ENCODE data around the gene IFI30.
"Not testable (repeated sequence)": the region's sequence is repeated elsewhere in the genome, so short reads cannot be mapped to it uniquely, and the experiment has no call there.

IFI30 gene

GRCh38 chr19:18198374-18198773, 24.8 kb downstream of the IFI30 start:
- H3K27me3 ChIP-seq (ENCODE audit: control insufficient read depth, insufficient read depth, low read length) = no peaks in the 10 kb centered on the region
- peaks cover 21% of the 10 kb centered on the region for H3K4me1 ChIP-seq (ENCODE audit: control insufficient read depth, insufficient read depth, low read length)
- H3K9ac ChIP-seq (ENCODE audit: low read length) = no peak overlapping the region
- H3K36me3 ChIP-seq (ENCODE audit: control insufficient read depth, insufficient read depth, low read length) = no peaks in the 10 kb centered on the region
- no peak overlapping the region for H3K4me3 ChIP-seq (ENCODE audit: low read length)
- no peaks in the 10 kb centered on the region for H3K9me3 ChIP-seq (ENCODE audit: control insufficient read depth, low read length)

DNA sequence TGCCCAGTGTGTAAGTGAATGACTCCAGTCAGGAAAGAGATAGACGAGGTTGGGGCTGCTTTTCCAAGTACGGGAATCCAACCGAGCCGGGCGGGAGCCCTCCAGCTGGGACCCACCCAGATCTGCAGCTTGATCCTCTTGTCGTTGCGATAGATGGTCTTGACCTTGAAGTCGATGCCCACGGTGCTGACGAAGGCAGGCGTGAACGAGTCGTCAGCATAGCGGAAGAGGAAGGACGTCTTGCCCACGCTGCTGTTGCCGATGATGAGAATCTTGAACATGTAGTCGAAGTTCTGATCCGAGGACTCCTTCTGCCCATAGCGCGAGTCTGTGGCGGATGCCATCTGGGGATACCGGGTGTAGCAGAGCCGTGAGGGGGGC, 28.8 kb downstream of the IFI30 start:
- no peak overlapping the region for H3K4me3 ChIP-seq (ENCODE audit: low read length)
- no peak overlapping the region for H3K9ac ChIP-seq (ENCODE audit: low read length)

DNA sequence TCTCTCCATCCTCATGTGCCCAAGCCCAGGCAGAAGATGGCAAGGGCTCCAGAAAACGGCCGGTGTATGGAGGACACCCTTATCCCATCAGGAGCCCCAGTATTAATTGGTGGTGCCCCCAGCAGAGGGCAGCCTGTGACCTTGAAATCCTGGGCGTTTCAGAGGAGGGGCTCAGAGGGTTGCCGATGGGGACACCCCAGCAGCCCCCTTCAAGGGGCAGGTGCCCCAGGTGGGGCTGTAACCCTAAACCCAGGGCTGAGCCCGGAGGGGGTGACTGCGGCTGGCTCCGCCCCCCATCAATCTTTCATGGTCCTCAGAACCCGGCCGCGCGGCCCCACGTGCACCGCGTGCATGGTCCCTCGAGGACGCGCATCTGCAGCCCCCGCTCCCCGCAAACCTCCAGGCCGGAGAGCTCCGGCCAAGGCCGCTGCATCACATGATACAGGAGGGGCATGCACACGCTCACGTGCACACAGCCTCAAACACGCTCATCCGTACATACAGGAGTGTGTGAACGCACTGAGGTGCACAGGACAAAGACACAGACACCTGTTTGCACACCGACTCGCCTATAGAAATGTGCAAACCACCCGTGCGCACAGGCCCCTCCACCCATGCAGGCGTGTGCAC, 29.3 kb downstream of the IFI30 start:
- Histone ChIP-seq H3K27me3 (ENCODE audit: control insufficient read depth, insufficient read depth, low read length) (no peaks in the 10 kb centered on the region), H3K9me3 (ENCODE audit: control insufficient read depth, low read length) (no peaks in the 10 kb centered on the region), H3K4me3 (ENCODE audit: low read length) (peak overlapping the region; percentile 65), H3K36me3 (ENCODE audit: control insufficient read depth, insufficient read depth, low read length) (no peaks in the 10 kb centered on the region), H3K4me1 (ENCODE audit: control insufficient read depth, insufficient read depth, low read length) (peaks cover 18% of the 10 kb centered on the region), H3K9ac (ENCODE audit: low read length) (no peak overlapping the region)

More for the DNA sequence above, 28.8 kb downstream of the IFI30 start:
- Histone ChIP-seq H3K4me1 (ENCODE audit: control insufficient read depth, insufficient read depth, low read length) (peaks cover 18% of the 10 kb centered on the region), H3K9me3 (ENCODE audit: control insufficient read depth, low read length) (no peaks in the 10 kb centered on the region), H3K36me3 (ENCODE audit: control insufficient read depth, insufficient read depth, low read length) (no peaks in the 10 kb centered on the region), H3K27me3 (ENCODE audit: control insufficient read depth, insufficient read depth, low read length) (no peaks in the 10 kb centered on the region)

DNA sequence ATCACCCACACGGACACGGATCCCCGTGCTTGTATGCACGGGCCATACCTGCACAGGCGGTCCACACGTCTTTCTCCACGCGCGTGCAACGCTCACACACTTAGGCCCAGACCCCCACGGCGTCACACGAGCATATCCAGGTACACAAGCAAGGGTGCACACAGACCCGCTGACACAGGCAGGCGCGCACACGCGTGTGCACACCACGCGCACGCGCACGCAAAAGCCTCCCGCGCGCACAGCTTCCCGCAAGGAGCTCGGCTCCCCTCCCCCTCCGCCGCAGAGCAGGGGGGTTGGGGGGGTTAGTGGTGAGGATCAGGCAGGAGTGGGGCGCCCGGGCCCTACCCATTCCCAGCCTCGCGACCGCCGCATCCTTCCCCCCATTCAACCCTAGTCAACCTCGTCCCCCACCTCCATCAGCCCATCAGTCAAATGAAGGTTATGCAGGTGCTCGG, 29.8 kb downstream of the IFI30 start:
- Histone ChIP-seq H3K9ac (ENCODE audit: low read length) (peak overlapping the region; percentile 50), H3K9me3 (ENCODE audit: control insufficient read depth, low read length) (no peaks in the 10 kb centered on the region), H3K27me3 (ENCODE audit: control insufficient read depth, insufficient read depth, low read length) (no peaks in the 10 kb centered on the region), H3K4me1 (ENCODE audit: control insufficient read depth, insufficient read depth, low read length) (peaks cover 18% of the 10 kb centered on the region), H3K36me3 (ENCODE audit: control insufficient read depth, insufficient read depth, low read length) (no peaks in the 10 kb centered on the region), H3K4me3 (ENCODE audit: low read length) (peak overlapping the region; percentile 65)

DNA sequence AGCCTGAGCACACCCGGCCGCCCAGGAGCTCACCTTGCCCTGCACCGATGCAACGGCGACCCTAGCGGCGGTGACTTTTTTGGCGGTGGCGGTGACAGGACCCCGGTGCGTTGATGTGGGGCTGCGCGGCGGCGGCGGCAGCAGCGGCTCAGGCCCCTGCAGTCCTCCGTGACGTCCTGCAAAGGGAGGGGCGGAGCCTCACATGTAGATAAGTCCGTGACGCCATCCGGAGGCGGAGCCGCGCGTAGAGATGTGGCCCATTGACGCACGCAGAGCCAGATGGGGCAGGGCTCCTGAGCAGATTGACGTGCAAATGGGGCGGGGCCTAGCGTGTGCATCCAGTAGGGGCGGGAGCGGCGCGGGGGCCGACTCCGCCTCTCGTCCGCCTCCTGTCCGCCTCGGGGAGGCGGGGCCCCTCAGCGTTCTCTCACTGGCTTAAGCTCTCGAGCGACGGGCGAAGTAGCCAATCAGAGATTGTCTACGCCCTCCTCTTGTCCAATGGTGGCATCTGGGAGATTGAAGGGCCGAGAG, 30.3 kb downstream of the IFI30 start, which contains the start of gene RAB3A:
RAB3A (minus strand) TSS at position 180 of the 531 bp plus-strand sequence. CDS start 1,302 bp downstream, outside the sequence.
- peaks cover 18% of the 10 kb centered on the region for H3K4me1 ChIP-seq (ENCODE audit: control insufficient read depth, insufficient read depth, low read length)
- H3K4me3 ChIP-seq (ENCODE audit: low read length) = peak within 1 kb of the TSS; percentile 65
- H3K9ac ChIP-seq (ENCODE audit: low read length) = peak within 1 kb of the TSS; percentile 86
- no peaks in the 10 kb centered on the region for H3K9me3 ChIP-seq (ENCODE audit: control insufficient read depth, low read length)
- H3K27me3 ChIP-seq (ENCODE audit: control insufficient read depth, insufficient read depth, low read length) = peaks cover 4% of the 10 kb centered on the region
- no peaks in the 10 kb centered on the region for H3K36me3 ChIP-seq (ENCODE audit: control insufficient read depth, insufficient read depth, low read length)

DNA sequence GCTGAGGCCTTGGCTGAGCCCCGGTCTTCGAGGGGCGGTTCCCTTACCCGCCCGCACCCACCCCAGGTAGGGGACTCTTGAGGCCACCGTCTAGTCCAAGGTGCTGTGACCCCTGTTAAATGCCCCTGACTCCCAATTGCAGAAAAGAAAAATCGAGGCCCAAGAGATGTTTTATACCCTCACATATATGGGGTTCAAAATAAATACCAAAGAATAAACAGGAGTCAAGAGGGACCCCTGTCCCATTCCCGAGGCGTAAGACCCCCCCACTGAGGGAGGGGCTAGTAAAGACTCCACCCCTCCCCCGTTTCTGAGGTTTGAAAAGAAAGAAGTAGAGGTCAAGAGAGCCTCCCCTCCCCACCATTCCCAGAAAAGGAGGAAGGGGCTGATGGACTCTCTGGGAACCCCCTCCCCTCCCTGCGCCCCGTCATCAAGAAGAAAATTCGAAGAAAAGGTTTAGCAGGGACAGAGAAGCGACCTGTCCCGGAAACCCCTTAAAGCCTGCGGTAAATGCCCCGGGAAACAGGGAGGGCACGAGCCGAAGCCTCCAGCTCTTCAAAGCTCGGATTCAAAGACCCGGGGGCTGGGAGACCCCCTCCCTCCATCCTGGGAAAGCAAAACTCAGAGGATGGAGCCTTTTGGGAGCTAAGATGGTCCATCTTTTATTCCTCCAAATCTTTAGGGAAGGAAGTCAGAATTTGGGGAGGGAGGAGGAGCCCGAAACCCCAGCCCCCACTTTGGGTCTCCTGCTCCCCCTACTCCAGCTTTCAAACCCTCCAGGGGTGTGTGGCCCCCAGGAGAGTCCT, 31.0 kb downstream of the IFI30 start:
- H3K9me3 ChIP-seq (ENCODE audit: control insufficient read depth, low read length) = no peaks in the 10 kb centered on the region
- H3K4me1 ChIP-seq (ENCODE audit: control insufficient read depth, insufficient read depth, low read length) = peaks cover 18% of the 10 kb centered on the region
- H3K4me3 ChIP-seq (ENCODE audit: low read length) = peak overlapping the region; percentile 56
- peaks cover 4% of the 10 kb centered on the region for H3K27me3 ChIP-seq (ENCODE audit: control insufficient read depth, insufficient read depth, low read length)
- H3K36me3 ChIP-seq (ENCODE audit: control insufficient read depth, insufficient read depth, low read length) = no peaks in the 10 kb centered on the region
- peak overlapping the region; percentile 86 for H3K9ac ChIP-seq (ENCODE audit: low read length)

- peaks cover 18% of the 10 kb centered on the region for H3K4me1 ChIP-seq (ENCODE audit: control insufficient read depth, insufficient read depth, low read length)
- H3K9me3 ChIP-seq (ENCODE audit: control insufficient read depth, low read length) = no peaks in the 10 kb centered on the region
- no peaks in the 10 kb centered on the region for H3K36me3 ChIP-seq (ENCODE audit: control insufficient read depth, insufficient read depth, low read length)
- peak overlapping the region; percentile 86 for H3K9ac ChIP-seq (ENCODE audit: low read length)
- H3K4me3 ChIP-seq (ENCODE audit: low read length) = peak overlapping the region; percentile 56
- H3K27me3 ChIP-seq (ENCODE audit: control insufficient read depth, insufficient read depth, low read length) = peaks cover 4% of the 10 kb centered on the region
These were observed 31.7 kb downstream of the IFI30 start for GRCh38 chr19:18205200-18205892.

DNA sequence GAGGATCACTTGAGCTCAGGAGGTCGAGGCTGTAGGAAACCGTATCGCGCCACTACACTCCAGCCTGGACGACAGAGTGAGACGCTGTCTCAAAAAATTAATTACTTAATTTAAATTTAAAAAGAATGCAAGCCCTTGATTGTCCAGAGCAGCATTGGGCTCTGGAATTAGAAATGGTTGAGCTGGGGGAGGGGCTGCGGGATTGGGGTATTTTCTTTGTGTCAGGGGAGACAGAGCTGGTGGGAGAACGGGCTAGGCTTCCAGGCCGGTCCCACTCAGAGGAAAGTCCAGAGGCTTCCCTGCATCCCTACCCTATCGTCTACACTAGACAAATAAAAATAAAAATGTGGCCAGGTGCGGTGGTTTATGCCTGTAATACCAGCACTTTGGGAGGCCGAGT, 32.4 kb downstream of the IFI30 start:
- H3K36me3 ChIP-seq (ENCODE audit: control insufficient read depth, insufficient read depth, low read length) = no peaks in the 10 kb centered on the region
- peaks cover 18% of the 10 kb centered on the region for H3K4me1 ChIP-seq (ENCODE audit: control insufficient read depth, insufficient read depth, low read length)
- no peak overlapping the region for H3K4me3 ChIP-seq (ENCODE audit: low read length)
- H3K9me3 ChIP-seq (ENCODE audit: control insufficient read depth, low read length) = no peaks in the 10 kb centered on the region
- peaks cover 4% of the 10 kb centered on the region for H3K27me3 ChIP-seq (ENCODE audit: control insufficient read depth, insufficient read depth, low read length)
- H3K9ac ChIP-seq (ENCODE audit: low read length) = no peak overlapping the region

DNA sequence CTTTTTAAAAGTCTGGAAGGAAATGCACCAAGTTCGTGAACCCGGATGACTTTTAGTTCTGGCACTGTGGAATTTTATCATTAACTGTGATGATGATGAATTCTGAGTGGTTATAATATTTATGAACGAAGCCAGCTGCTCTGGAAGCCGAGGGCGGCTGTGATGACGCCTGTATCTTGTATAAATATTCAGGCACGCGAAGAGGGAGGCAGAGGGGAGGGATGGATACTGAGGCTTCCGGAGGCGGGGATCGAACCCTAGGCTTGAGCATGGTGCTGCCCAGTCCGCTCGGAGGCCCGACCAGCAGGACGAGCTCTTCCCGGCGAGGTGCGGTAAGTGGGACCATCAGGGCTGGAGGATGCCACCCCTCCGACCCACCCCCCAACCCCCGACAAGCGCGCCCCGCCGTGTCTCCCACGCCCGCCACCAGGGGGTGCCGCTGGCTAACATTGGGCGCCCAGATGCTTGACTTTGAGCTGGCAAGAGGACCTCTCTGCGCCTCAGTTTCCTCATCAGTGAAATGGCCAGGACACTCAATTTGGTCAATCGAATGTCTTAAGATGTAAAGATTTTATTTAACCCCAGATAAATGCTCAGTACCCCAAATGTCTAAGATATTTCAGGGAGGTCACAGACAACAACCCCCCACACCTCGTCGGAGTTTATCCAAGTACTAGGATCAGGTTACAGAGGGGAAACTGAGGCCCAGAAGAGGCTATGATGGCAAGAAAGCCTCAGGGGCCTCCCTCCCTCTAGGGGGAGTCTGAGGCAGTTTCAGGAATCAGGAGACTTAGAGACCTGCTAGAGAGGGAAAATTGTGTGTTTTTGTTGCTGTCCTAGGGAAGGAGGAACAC, 34.7 kb downstream of the IFI30 start:
- H3K27me3 ChIP-seq (ENCODE audit: control insufficient read depth, insufficient read depth, low read length) = peaks cover 4% of the 10 kb centered on the region
- H3K36me3 ChIP-seq (ENCODE audit: control insufficient read depth, insufficient read depth, low read length) = no peaks in the 10 kb centered on the region
- H3K4me3 ChIP-seq (ENCODE audit: low read length) = no peak overlapping the region
- H3K9me3 ChIP-seq (ENCODE audit: control insufficient read depth, low read length) = no peaks in the 10 kb centered on the region
- peaks cover 10% of the 10 kb centered on the region for H3K4me1 ChIP-seq (ENCODE audit: control insufficient read depth, insufficient read depth, low read length)
- no peak overlapping the region for H3K9ac ChIP-seq (ENCODE audit: low read length)

DNA sequence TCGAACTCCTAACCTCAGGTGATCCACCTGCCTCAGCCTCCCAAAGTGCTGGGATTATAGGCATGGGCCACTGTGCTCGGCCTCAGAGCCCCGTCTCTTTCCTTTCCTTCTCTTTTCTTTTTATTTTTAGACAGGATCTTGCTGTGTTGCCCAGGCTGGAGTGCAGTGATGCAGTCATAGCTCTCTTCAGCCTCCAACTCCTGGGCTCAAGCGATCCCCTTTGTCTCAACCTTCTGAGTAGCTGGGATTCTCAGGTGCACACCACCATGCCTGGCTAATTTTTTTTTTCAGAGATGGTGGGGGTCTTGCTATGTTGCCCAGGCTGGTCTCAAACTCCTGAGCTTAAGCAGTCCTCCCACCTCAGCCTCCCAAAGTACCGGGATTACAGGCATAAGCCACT, 36.3 kb downstream of the IFI30 start:
- H3K4me3 ChIP-seq (ENCODE audit: low read length); H3K4me1 ChIP-seq (ENCODE audit: control insufficient read depth, insufficient read depth, low read length); H3K27me3 ChIP-seq (ENCODE audit: control insufficient read depth, insufficient read depth, low read length); H3K9ac ChIP-seq (ENCODE audit: low read length); H3K9me3 ChIP-seq (ENCODE audit: control insufficient read depth, low read length); H3K36me3 ChIP-seq (ENCODE audit: control insufficient read depth, insufficient read depth, low read length): not testable (repeated sequence)

DNA sequence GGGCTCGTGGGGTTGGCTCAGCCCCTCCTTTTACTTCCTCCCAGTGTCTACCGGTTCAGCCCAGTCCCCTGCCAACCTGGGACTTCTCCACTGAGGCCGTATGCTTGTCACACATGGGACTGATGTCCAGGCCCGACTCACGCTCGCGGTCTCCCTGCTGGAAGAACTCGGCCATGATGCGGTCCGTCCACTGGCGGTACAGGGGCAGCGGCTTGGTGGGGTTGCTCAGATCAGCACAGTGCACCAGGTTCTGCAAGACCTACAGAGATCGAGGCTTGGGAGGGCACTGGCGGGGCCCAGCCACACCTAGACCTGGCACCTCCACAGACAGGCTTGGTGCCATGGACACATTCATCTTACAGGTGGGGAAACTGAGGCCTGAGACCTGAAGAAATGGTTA, 38.1 kb downstream of the IFI30 start:
- no peak overlapping the region for H3K4me3 ChIP-seq (ENCODE audit: low read length)
- H3K9ac ChIP-seq (ENCODE audit: low read length) = no peak overlapping the region
- H3K36me3 ChIP-seq (ENCODE audit: control insufficient read depth, insufficient read depth, low read length) = no peaks in the 10 kb centered on the region
- H3K27me3 ChIP-seq (ENCODE audit: control insufficient read depth, insufficient read depth, low read length) = peaks cover 4% of the 10 kb centered on the region
- H3K9me3 ChIP-seq (ENCODE audit: control insufficient read depth, low read length) = no peaks in the 10 kb centered on the region
- H3K4me1 ChIP-seq (ENCODE audit: control insufficient read depth, insufficient read depth, low read length) = no peaks in the 10 kb centered on the region

All from mucosa of stomach (tissue), 1 donor.